ENCODE measurements around the gene MCAM.

Gene MCAM

GRCh38 chr11:119307219-119307618 lies 9.7 kb downstream of the MCAM start:
- no peak for DNase-seq (ENCODE audit: low read depth in 3 of 3)

GRCh38 chr11:119306373-119306890 lies 10.5 kb downstream of the MCAM start:
- DNase-seq (ENCODE audit: low read depth in 3 of 3) = no peak

GRCh38 chr11:119305556-119306372 lies 11.2 kb downstream of the MCAM start:
- no peak for DNase-seq (ENCODE audit: low read depth in 3 of 3)

GRCh38 chr11:119303227-119303718 lies 13.7 kb downstream of the MCAM start:
- DNase-seq (ENCODE audit: low read depth in 3 of 3) = no peak

- DNase-seq (ENCODE audit: low read depth in 3 of 3) = no peak
Measured at GRCh38 chr11:119300198-119300964, 16.5 kb downstream of the MCAM start.

- DNase-seq (ENCODE audit: low read depth in 3 of 3) = no peak
Measured at GRCh38 chr11:119299416-119299815, 17.5 kb downstream of the MCAM start.

GRCh38 chr11:119298726-119299125 lies 18.2 kb downstream of the MCAM start:
- no peak for DNase-seq (ENCODE audit: low read depth in 3 of 3)

- DNase-seq (ENCODE audit: low read depth in 3 of 3) = no peak
Measured at GRCh38 chr11:119297938-119298337, 19.0 kb downstream of the MCAM start.

- no peak for DNase-seq (ENCODE audit: low read depth in 3 of 3)
Measured at GRCh38 chr11:119295178-119295577, 21.8 kb downstream of the MCAM start.

- no peak for DNase-seq (ENCODE audit: low read depth in 3 of 3)
Measured at GRCh38 chr11:119293461-119293860, 23.5 kb downstream of the MCAM start.

GRCh38 chr11:119290894-119291497 lies 25.9 kb downstream of the MCAM start:
- DNase-seq (ENCODE audit: low read depth in 3 of 3) = no peak

GRCh38 chr11:119288219-119288618 lies 28.7 kb downstream of the MCAM start:
- DNase-seq (ENCODE audit: low read depth in 3 of 3) = no peak

GRCh38 chr11:119285431-119285830 lies 31.5 kb downstream of the MCAM start:
- DNase-seq (ENCODE audit: low read depth in 3 of 3) = no peak

GRCh38 chr11:119284344-119285157 lies 32.4 kb downstream of the MCAM start:
- DNase-seq (ENCODE audit: low read depth in 3 of 3) = no peak

GRCh38 chr11:119282495-119282894 lies 34.4 kb downstream of the MCAM start:
- DNase-seq (ENCODE audit: low read depth in 3 of 3) = no peak

GRCh38 chr11:119277660-119278059 lies 39.3 kb downstream of the MCAM start:
- no peak for DNase-seq (ENCODE audit: low read depth in 3 of 3)

GRCh38 chr11:119273721-119274120 lies 43.2 kb downstream of the MCAM start:
- no peak for DNase-seq (ENCODE audit: low read depth in 3 of 3)

- no peak for DNase-seq (ENCODE audit: low read depth in 3 of 3)
Measured at GRCh38 chr11:119267645-119268044, 49.3 kb downstream of the MCAM start.

GRCh38 chr11:119266517-119267255 lies 50.2 kb downstream of the MCAM start:
- DNase-seq (ENCODE audit: low read depth in 3 of 3) = no peak

GRCh38 chr11:119266063-119266462 lies 50.9 kb downstream of the MCAM start:
- DNase-seq (ENCODE audit: low read depth in 3 of 3) = no peak
